Measurements from ENCODE around the gene RBL1.
"Not testable (repeated sequence)": the region's sequence is repeated elsewhere in the genome, so short reads cannot be mapped to it uniquely, and the experiment has no call there.

DNA sequence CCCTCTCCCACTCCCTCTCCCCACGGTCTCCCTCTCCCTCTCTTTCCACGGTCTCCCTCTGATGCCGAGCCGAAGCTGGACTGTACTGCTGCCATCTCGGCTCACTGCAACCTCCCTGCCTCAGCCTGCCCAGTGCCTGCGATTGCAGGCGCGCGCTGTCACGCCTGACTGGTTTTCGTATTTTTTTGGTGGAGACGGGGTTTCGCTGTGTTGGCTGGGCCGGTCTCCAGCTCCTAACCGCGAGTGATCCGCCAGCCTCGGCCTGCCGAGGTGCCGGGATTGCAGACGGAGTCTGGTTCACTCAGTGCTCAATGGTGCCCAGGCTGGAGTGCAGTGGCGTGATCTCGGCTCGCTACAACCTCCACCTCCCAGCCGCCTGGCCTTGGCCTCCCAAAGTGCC is 83.9 kb downstream of the RBL1 start:
- TF ChIP-seq POLR2AphosphoS5, POLR2A, TAF1 (IDR thresholded peaks at IDR 0.05; ENCODE audit: low read depth, low read length): not testable (repeated sequence)

Measured in GM12891 (cell line).